Eye (tissue), 1 donor: ENCODE measurements around the gene USP26.
A peak's percentile ranks its signal among the peaks of the same experiment; 100 is the strongest.
"Not testable (repeated sequence)": the region's sequence is repeated elsewhere in the genome, so short reads cannot be mapped to it uniquely, and the experiment has no call there.

ENCODE experiments used
- DNase-seq: peaks from one replicate; pipeline ENCODE4 v3.0.0-alpha.2; 2015

USP26 gene

GRCh38 chrX:133007458-133007857 lies 89.5 kb downstream of the USP26 start:
- no peak for DNase-seq

DNA sequence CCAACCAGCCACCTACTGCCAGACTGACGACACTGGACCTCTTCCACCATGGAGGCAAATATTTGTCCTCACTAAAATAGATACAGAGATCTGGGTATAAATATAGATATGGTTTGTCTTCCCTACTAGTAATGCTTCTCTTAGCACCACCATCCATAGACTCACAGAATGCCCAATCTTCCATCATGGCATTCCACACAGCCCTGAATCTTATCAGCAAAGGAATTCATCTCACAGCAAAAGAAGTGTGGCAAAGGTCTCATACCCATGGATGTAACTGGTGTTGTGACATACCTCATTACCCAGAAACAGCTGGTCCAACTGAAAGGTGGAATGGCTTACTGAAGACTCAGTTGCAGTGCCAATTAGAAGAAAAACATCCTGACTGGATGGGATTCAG lies 91.3 kb downstream of the USP26 start:
- no peak for DNase-seq

DNA sequence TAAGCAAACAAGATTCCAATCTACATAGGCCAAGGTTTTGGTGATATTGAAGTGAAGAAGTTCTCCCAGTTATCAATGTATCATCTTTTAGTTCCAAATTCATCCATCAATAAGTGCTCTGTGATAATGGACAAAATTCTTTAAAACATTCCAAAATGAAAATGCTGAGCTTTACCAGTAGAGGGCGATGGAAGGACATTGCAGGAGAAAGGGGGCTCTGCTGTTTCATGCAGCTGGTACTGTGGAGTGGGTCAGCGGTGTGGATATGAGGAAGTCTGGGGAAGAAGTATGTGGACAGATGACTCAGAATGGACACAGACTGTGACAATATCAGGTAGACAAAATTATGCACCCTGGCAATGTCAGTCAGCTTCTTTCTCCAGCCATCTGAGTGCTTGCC lies 91.9 kb downstream of the USP26 start:
- DNase-seq, result peak; percentile 39

GRCh38 chrX:132999209-132999608 lies 97.7 kb downstream of the USP26 start:
- no peak for DNase-seq

GRCh38 chrX:132990835-132991234 lies 106.1 kb downstream of the USP26 start:
- no peak for DNase-seq

- DNase-seq, result no peak
Observed at GRCh38 chrX:132986556-132986955, 110.4 kb downstream of the USP26 start.

- no peak for DNase-seq
Observed at GRCh38 chrX:132984058-132984650, 112.8 kb downstream of the USP26 start.

DNA sequence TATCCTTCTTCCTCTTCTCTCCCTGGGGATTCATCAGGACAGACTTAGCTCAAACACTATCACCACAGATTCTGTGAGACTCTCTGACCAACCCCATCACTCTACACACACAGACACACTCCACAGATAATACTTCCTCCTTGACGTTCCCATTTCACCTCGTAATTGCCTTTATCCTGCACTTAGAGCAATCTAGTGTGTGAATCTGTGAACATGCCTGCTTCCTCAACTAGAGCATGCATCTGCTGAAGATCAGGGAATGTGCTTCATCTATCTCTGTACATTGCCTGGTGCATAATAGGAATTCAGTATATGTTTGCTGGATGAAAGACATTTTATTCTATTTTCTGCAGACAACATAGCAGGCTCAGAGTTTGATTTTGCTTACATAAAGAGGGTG lies 113.4 kb downstream of the USP26 start:
- no peak for DNase-seq

DNA sequence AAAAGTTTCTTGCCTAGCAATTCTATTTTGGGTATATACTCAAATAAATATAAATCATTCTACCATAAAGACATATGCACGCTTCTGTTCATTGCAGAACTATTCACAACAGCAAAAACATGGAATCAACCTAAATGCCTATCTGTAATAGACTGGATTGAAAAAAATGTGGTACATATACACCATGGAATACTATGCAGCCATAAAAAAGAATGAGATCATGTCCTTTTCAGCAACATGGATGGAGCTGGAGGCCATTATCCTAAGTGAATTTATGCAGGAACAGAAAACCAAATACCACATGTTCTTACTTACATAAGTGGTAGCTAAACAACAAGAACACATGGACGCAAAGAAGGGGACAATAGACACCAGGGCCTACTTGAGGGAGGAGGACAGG lies 116.9 kb downstream of the USP26 start:
- not testable (repeated sequence) for DNase-seq
